ENCODE data around the gene CERS3.

CERS3 gene

DNA sequence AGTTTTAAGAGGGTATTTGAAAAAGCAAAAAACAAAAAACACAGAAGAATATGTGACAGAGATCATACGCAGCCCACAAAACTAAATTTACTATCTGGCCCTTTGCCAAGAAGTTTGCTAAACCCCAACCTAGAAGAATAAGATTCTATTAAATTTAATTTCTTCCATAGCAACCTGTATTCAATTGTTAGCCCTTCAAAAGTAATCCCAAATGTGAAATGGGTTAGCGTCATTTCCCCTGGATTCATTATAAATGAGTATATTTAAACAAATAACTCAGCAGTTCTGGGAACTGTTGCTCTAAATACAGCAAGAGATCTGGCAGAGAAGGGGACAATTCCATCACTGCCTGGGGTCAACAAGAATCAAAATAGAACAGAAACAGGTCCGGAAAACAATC is 56.8 kb downstream of the CERS3 start:
- TF ChIP-seq, protein P1, sequence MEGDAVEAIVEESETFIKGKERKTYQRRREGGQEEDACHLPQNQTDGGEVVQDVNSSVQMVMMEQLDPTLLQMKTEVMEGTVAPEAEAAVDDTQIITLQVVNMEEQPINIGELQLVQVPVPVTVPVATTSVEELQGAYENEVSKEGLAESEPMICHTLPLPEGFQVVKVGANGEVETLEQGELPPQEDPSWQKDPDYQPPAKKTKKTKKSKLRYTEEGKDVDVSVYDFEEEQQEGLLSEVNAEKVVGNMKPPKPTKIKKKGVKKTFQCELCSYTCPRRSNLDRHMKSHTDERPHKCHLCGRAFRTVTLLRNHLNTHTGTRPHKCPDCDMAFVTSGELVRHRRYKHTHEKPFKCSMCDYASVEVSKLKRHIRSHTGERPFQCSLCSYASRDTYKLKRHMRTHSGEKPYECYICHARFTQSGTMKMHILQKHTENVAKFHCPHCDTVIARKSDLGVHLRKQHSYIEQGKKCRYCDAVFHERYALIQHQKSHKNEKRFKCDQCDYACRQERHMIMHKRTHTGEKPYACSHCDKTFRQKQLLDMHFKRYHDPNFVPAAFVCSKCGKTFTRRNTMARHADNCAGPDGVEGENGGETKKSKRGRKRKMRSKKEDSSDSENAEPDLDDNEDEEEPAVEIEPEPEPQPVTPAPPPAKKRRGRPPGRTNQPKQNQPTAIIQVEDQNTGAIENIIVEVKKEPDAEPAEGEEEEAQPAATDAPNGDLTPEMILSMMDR (IDR thresholded peaks at IDR 0.05; ENCODE audit: low read depth, low read length): no peak

DNA sequence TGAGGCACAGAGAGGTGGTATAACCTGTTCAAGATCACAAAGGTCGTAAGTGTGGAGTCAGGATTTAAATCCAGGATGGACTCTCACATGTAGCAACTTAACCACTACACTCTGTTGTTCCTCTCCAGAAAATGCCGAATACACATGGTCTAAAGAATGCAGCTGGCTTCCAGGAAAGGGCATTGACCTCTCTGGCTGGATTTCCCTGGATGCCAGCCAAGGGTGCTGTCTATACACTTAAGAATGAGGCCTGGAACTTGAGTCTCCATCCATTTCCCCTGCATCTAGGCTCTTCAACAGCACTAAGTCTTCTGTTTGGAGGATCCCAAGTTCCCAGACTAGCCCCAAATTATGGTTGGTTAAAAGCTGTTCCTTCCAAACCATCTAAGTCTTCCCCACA is 60.5 kb downstream of the CERS3 start:
- TF ChIP-seq, protein P1 (IDR thresholded peaks at IDR 0.05; ENCODE audit: low read depth, low read length): no peak
- DNase-seq (ENCODE audit: extremely low read depth, low read depth): no peak

More for the DNA sequence above, 56.8 kb downstream of the CERS3 start:
- DNase-seq (ENCODE audit: extremely low read depth, low read depth): no peak

DNA sequence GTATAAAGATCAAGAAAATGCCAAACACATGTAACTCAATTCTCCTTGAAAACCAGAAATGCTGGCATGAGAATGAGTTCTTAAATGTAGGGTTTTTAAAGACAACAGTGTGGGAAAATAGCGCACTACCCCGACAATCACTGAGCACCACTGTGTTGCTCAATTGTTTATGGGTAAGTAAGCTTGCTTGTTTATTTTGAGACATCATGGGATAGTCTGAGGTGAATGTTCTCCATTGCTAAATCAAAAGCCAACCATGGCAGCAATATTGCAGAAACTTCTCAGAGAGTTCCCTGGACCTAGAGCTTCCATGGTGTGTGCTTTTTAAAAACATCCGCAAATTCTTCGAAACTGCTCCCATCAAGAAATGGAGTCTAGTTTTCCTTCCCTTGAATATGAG is 62.7 kb downstream of the CERS3 start:
- TF ChIP-seq, protein P1 (IDR thresholded peaks at IDR 0.05; ENCODE audit: low read depth, low read length): no peak
- no peak for DNase-seq (ENCODE audit: extremely low read depth, low read depth)

DNA sequence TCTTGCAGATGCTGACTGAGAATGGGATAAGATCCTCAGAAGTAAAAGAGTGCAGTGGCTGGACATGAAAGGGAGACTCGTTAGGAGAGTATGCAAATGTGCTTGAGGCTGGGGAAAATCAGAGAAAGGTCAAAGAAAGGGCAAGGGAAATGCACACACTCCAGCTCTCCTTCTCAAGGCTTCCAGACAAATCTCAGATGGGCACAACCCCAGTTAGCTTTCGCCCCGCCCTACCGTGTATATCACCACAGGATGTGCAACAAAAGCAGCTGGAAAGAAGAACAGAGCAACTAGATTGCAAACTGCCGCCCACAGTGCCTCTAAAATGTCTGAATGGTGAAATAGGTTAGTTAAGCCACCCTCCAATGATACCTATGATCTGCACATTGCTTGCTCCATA is 63.9 kb downstream of the CERS3 start:
- TF ChIP-seq, protein P1 (IDR thresholded peaks at IDR 0.05; ENCODE audit: low read depth, low read length): no peak
- no peak for DNase-seq (ENCODE audit: extremely low read depth, low read depth)

DNA sequence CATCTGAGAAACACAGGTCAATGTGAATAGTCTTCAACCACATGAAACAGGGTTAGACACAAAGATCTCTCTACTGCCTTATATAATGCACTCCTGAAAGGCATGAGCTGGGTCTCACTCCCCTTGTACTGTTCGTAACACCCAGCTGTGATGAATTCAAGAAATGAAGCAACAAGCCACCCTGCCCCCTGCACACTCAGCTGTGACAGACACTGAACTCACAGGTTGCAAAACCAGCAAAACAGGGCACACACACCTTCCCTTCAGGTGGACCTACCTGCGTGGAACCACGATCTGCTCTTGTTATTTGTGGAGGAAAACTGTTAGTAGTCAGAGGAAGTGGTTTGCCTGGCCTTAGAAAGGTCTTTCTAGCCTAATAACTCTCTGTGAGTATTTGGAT is 64.5 kb downstream of the CERS3 start:
- DNase-seq (ENCODE audit: extremely low read depth, low read depth): no peak
- TF ChIP-seq, protein P1 (IDR thresholded peaks at IDR 0.05; ENCODE audit: low read depth, low read length): no peak

DNA sequence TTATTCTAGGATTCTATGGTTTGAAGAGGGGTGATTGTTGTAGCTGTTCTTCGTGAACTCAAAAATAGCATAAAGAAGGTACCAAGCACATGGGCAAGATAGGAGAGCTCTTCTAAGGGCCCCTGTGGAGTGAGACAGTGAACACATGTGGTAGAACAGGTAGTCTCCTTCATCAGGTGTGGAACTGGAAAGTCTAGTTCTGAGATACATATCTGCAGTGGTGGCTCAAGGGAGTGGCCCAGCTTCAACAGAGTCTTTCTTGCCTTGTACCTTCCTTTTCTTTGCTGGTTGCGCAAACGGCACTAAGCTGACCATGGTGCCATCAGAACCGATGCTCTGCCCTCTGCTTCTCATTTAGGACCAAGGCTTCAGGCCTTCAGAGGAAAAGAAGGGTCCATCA is 65.2 kb downstream of the CERS3 start:
- no peak for DNase-seq (ENCODE audit: extremely low read depth, low read depth)
- TF ChIP-seq, protein P1 (IDR thresholded peaks at IDR 0.05; ENCODE audit: low read depth, low read length): no peak

DNA sequence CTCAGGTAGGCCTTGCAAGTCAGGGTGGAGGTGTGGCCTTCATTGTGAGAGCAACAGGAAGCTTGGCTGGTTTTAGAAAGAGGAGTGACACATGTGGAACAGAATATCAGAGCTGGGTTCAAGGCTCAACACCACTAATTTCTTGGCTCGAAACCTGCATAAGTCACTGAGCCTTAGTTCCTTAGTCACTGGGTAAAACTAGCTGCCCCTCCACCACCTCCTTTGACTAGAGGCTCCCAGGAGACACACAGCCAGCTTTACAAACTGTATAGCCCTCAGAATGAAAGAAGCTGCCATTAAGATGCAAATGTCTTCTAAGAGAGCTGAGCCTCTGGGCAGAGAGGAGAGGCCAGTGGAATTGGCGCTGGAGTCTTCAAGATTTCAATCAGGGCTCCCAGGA is 67.7 kb downstream of the CERS3 start:
- TF ChIP-seq, protein P1 (IDR thresholded peaks at IDR 0.05; ENCODE audit: low read depth, low read length): no peak
- DNase-seq (ENCODE audit: extremely low read depth, low read depth): no peak
